Heart left ventricle (tissue), 16 donors: ENCODE data around the gene TSSC4. TPM values are rescaled to one million over a fixed set of nuclear protein-coding genes. Genes with fewer than 3 reads are reported as not detected.
A peak's percentile ranks its signal among the peaks of the same experiment; 100 is the strongest.

ENCODE experiments used
- ATAC-seq, 4 donors: fragments of 200-7000 bp; cut with Tn5 transposase; one replicate each; pipeline ENCODE4 v1.9.1; 2020 to 2022; ENCODE audit warnings: moderate library complexity in 4 of 4, mild to moderate bottlenecking in 3 of 4, moderate number of reproducible peaks in 1 of 4
- DNase-seq, 5 donors: peaks; one replicate each; pipeline ENCODE4 v3.0.0-alpha.2; 2020
- H3K27ac ChIP-seq, 12 donors: fragments of 200-600 bp; sonication (generic) in 4 of 12; one replicate each; pipeline versions ENCODE4 v1.5.0 to v1.8.0; 2016 to 2022; ENCODE audit warnings: mild to moderate bottlenecking in 2 of 12
- H3K27me3 ChIP-seq, 9 donors: fragments of 200-600 bp; sonication (generic) in 2 of 9; one replicate each; pipeline versions ENCODE4 v1.5.1 to v1.8.0; 2016 to 2022; ENCODE audit warnings: mild to moderate bottlenecking in 3 of 9
- H3K36me3 ChIP-seq, 9 donors: fragments of 200-600 bp; sonication (generic) in 2 of 9; one replicate each; pipeline versions ENCODE4 v1.5.0 to v1.8.0; 2018 to 2022; ENCODE audit warnings: mild to moderate bottlenecking in 2 of 9
- H3K4me1 ChIP-seq, 12 donors: fragments of 200-600 bp; sonication (generic) in 4 of 12; one replicate each; pipeline versions ENCODE4 v1.5.0 to v1.8.0; 2016 to 2022; ENCODE audit warnings: mild to moderate bottlenecking in 3 of 12
- H3K4me3 ChIP-seq, 12 donors: fragments of 200-600 bp; sonication (generic) in 4 of 12; one replicate each; pipeline versions ENCODE4 v1.5.0 to v1.8.0; 2017 to 2022; ENCODE audit warnings: mild to moderate bottlenecking in 9 of 12, moderate library complexity in 4 of 12
- H3K9me3 ChIP-seq, 12 donors: fragments of 200-600 bp; sonication (generic) in 4 of 12; one replicate each; pipeline versions ENCODE4 v1.5.0 to v1.8.0; 2016 to 2022; ENCODE audit warnings: mild to moderate bottlenecking in 1 of 12
- POLR2A ChIP-seq, 2 donors: fragments of 450-650 bp; IDR thresholded peaks; one replicate each; pipeline ENCODE4 v1.6.1; 2017; ENCODE audit warnings: antibody characterized with exemption in 2 of 2, mild to moderate bottlenecking in 2 of 2, moderate library complexity in 2 of 2
- WGBS, 4 donors: extraction: QIAGEN DNeasy Blood & Tissue Kit in 2 of 4; methylation state at CpG; one replicate each; pipeline versions ENCODE4 v1.1.5 to v1.1.7; 2013 to 2018; 5-methylcytosine and 5-hydroxymethylcytosine counted together
- intact Hi-C, 10 donors: fragments of 100-400 bp; cut with DNase I; formaldehyde crosslinking; loops; one replicate each; pipeline versions ENCODE4 v1.11.1 to v1.14.2; 2022
- polyA plus RNA-seq, 2 donors: library from polyadenylated mRNA; stranded (reverse); fragments of 200-250 nt; gene quantifications; one replicate each; pipeline ENCODE4 v1.2.3, GENCODE V29; 2013
- total RNA-seq, 9 donors: library from RNA; depleted of rRNA in 2 of 9; stranded (reverse); fragments of >200 nt in 2 of 9; fragmentation: NEBNext Ultra II Directional in 3 of 9; extraction: Animal tissue kit (Norgen Biotek cat#: 25700) in 3 of 9; gene quantifications; one replicate each; pipeline versions ENCODE4 v1.1.0 to v1.2.4, GENCODE V29; 2016 to 2023
- TF ChIP-seq, protein P1 (sequence below), 12 donors: fragments of 200-600 bp; sonication (generic) in 4 of 12; IDR thresholded peaks; one replicate each; pipeline versions ENCODE4 v1.5.0 to v1.8.0; 2018 to 2022; ENCODE audit warnings: antibody characterized with exemption in 12 of 12, mild to moderate bottlenecking in 5 of 12
- donor health status: ischemic (EF 13 %, LVEDD 7.1; RV severe dilation, severe dysfunction).
- donor health status: healthy with polysubstance abuse.
- donor health status: DM: no; HTN: yes; CAD: no.
- donor health status: DM: no; HTN: no; CAD: no.
- donor health status: ischemic (EF 25% LVEDD 6.9; RV normal size, moderate dysfunction).
- donor health status: ischemic (EF 25% LVEDD 5.7; RV mildly dilated, moderate dysfunction).
- donor health status: healthy.
- donor health status: DM: yes; HTN: yes; CAD: no.
- donor health status: ischemic (EF 35%, LVEDD 5.7; RV mildly dilated, moderate dysfunction).
- donor health status: nonischemic (EF 11% LVEDD 7.7; RV severe dilation, severe dysfunction).
- donor health status: DM: yes; HTN: yes; CAD: no.
- donor health status: PGD.
- donor health status: ischemic (EF 29% LVEDD 5.4; RV normal size, mild dysfunction).
- donor health status: nonischemic (EF 23%, LVEDD 6.1; RV moderate dilation, normal function).

TSSC4 gene
- total and polyA plus RNA-seq, 11 donors = 23.4 to 75.9 (median 37.2) TPM

DNA sequence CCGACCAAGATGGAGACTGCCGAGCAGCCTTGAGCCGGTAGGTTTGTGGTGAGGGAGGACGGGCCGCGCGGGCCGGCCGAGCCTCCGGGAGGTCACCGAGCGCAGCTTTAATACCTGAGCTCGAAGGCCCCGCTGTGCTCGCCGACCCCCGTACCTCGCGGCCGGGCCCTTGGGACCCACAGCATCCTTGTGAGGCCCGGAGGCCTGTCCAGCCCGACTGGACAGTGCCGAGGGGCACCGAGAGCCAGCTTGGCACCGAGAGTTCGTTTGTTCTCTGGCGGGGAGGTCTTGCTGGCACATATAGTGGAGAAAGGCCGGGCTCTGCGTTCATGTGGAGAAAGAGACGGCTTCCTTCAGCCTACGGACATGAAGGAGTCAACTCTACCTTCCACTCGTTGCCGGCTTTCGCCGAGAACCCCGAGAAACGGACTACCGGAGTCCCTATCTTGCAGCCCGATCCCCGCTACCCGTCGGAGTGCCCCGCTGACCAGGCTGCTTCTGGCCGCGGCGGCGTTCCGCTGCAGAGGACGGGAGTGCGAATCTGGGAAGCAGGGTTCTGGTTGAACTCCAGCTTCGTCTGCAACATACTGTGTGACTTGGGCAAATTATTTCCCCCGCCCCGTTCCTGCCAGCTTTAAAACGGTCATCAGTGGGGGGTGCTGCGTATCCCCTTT is 349 bp downstream of the TSSC4 start:
- Histone ChIP-seq H3K4me1 (peaks cover 0 to 27% (median 25%) of the 10 kb centered on the region in 12 donors), H3K4me3 (peak overlapping the region; percentile 66 to 100 (median 86)), H3K9me3 (no peaks in the 10 kb centered on the region), H3K36me3 (peaks cover 3 to 51% (median 45%) of the 10 kb centered on the region in 9 donors), H3K27ac (peak overlapping the region; percentile 76 to 98 (median 90)), H3K27me3 (no peaks in the 10 kb centered on the region)
- 0 to 1% (median 0%) methylated on average over 43 to 55 of the region's 55 CpGs for WGBS, 4 donors
- ATAC-seq (peak in 2 of 4 donors; percentile 2 to 12), DNase-seq (no peak)
- no peak for TF ChIP-seq POLR2A (IDR thresholded peaks at IDR 0.05)
- TF ChIP-seq, protein P1, sequence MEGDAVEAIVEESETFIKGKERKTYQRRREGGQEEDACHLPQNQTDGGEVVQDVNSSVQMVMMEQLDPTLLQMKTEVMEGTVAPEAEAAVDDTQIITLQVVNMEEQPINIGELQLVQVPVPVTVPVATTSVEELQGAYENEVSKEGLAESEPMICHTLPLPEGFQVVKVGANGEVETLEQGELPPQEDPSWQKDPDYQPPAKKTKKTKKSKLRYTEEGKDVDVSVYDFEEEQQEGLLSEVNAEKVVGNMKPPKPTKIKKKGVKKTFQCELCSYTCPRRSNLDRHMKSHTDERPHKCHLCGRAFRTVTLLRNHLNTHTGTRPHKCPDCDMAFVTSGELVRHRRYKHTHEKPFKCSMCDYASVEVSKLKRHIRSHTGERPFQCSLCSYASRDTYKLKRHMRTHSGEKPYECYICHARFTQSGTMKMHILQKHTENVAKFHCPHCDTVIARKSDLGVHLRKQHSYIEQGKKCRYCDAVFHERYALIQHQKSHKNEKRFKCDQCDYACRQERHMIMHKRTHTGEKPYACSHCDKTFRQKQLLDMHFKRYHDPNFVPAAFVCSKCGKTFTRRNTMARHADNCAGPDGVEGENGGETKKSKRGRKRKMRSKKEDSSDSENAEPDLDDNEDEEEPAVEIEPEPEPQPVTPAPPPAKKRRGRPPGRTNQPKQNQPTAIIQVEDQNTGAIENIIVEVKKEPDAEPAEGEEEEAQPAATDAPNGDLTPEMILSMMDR (IDR thresholded peaks at IDR 0.05) = no peak
- intact Hi-C loops = loop anchor here in 9 of 10 donors (1.0 to 5.0 kb wide), 6 partner anchors 22 to 99 kb away; partner anchors contain the start of genes C11orf21 (in 1 of the 9) and TSPAN32 (in 1 of the 9)

DNA sequence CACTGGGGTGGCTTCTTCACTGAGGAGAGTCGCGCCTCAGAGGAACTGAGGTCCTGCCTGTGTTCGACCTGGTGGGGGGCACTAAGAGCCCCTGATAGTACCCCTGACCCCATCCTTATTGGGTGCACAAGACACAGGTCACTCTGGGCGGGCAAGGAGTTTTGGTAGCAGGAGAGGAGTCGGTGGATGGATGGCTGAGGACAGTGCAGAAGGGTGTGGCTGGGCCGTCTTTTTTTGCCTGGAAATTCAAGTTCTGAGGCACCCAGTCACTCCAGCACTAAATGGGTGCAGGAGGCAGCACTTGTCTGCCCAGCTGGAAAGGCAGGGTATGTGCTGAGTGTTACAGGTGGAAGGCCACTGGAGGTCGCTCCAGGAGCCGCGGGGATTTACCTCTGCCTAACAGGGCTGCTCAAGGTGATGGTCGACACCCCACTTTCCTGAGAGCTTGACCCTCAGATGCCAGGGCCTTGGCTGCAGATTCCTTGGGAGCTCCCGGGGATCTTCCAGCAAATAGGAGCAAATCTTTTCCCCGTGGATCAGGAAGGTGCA is 960 bp downstream of the TSSC4 start:
- Histone ChIP-seq H3K4me1 (peaks cover 0 to 27% (median 25%) of the 10 kb centered on the region in 12 donors), H3K36me3 (peaks cover 3 to 45% (median 39%) of the 10 kb centered on the region in 9 donors)
- TF ChIP-seq, protein P1 (IDR thresholded peaks at IDR 0.05) = no peak
- TF ChIP-seq POLR2A (IDR thresholded peaks at IDR 0.05) = no peak

DNA sequence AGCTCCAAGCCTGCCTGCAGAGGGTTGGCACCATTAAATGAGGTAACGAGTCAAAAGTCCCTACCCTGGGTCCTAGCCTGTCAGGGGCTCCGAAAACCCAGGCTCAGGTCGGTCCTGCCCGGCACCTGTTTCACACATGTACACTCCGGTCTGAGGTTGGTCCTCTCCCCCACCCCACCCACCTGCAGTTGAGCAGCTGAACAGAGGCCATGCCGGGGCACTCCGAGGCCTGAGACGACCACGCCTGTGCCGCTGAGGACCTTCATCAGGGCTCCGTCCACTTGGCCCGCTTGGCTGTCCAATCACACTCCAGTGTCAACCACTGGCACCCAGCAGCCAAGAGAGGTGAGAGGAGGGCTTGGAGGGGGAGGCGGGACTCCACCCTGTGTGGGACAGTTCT is 1.6 kb downstream of the TSSC4 start:
- DNase-seq (no peak), ATAC-seq (no peak)
- Histone ChIP-seq H3K9me3 (no peaks in the 10 kb centered on the region), H3K4me1 (peaks cover 0 to 27% (median 25%) of the 10 kb centered on the region in 12 donors), H3K27me3 (no peaks in the 10 kb centered on the region), H3K27ac (no peak overlapping the region), H3K36me3 (peaks cover 0 to 39% (median 33%) of the 10 kb centered on the region in 9 donors), H3K4me3 (peak overlapping the region in 5 of 12 donors; percentile 81 to 100 (median 87))
- TF ChIP-seq, protein P1 (IDR thresholded peaks at IDR 0.05) = no peak
- TF ChIP-seq POLR2A (IDR thresholded peaks at IDR 0.05) = no peak
- intact Hi-C loops = loop anchor here in 7 of 10 donors (5.0 kb wide), 2 partner anchors 95 to 100 kb away; partner anchors contain the start of genes C11orf21 (in 1 of the 7) and TSPAN32 (in 1 of the 7)
- WGBS, 4 donors = 81 to 89% (median 88%) methylated on average over 7 to 13 of the region's 13 CpGs

More for the DNA sequence above, 960 bp downstream of the TSSC4 start:
- WGBS, 4 donors = 41 to 48% (median 44%) methylated on average over 8 to 12 of the region's 12 CpGs
- H3K27me3 ChIP-seq = no peaks in the 10 kb centered on the region
- peak overlapping the region in 11 of 12 donors; percentile 82 to 98 (median 90) for H3K27ac ChIP-seq
- H3K4me3 ChIP-seq = peak overlapping the region; percentile 66 to 100 (median 86)
- intact Hi-C loops = loop anchor here in 8 of 10 donors (2.0 to 5.0 kb wide), 4 partner anchors 23 to 99 kb away; partner anchors contain the start of genes C11orf21 (in 1 of the 8) and TSPAN32 (in 1 of the 8)
- ATAC-seq (no peak), DNase-seq (no peak)
- H3K9me3 ChIP-seq = no peaks in the 10 kb centered on the region
